Ecto neural progenitor cell (in vitro differentiated cells): ENCODE data around the gene FYCO1.

ENCODE experiments used
- DNase-seq: peaks from one replicate; pipeline ENCODE4 v3.0.0-alpha.2; 2018; ENCODE audit warnings: low spot score

FYCO1 gene

DNA sequence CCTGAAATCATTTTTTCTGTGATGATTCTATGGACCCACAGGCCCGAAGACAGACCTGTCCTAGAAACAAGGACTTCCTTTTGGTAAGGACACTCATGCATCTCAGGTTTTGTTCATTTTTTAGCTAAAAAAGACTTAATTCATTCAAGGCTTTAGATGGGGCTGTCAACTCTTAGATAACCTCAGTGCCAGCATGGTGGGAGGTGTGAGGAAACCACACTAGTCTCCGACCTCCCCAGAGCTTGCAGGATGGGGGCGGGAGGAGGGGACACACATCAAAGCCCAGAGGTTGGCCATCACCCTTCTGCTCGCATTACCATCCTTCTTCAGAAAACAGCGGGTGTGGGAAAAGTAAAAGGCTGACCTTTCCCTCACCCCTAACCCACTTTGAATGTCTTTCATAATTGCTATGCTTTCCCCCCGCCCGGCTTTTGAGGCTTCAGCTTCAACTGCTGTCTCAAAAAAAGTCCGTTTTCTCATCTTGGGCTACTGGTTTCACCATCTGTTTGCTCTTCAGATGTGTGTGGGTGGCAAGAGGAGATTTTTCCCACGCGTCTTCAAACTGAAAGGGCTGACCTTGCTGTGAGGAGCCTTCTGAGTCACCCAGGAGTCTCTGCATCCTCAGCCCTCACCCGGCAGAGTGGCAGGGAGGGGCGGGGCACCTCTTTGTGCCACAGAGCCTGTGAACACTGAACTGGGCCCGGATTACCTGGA, 79.9 kb downstream of the FYCO1 start:
- DNase-seq, result no peak

DNA sequence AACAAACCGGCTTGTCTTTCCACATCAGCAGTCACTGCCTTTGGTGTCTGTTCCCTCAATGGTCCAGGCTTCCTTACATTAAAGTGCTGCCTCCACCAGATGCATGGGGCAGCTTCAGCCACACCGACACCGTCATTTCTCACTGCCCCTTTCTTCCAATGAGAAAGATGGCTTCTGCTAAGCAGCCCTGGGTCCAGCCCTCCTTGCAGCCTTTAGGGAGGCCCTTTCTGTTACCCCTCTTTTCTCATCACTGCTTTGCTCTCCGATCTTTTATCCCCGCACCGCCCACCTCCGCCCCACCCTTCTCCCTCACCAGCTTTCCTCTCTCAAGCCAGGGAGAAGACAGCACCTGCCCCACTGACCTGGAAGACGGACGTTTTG, 80.6 kb downstream of the FYCO1 start:
- DNase-seq, result no peak

DNA sequence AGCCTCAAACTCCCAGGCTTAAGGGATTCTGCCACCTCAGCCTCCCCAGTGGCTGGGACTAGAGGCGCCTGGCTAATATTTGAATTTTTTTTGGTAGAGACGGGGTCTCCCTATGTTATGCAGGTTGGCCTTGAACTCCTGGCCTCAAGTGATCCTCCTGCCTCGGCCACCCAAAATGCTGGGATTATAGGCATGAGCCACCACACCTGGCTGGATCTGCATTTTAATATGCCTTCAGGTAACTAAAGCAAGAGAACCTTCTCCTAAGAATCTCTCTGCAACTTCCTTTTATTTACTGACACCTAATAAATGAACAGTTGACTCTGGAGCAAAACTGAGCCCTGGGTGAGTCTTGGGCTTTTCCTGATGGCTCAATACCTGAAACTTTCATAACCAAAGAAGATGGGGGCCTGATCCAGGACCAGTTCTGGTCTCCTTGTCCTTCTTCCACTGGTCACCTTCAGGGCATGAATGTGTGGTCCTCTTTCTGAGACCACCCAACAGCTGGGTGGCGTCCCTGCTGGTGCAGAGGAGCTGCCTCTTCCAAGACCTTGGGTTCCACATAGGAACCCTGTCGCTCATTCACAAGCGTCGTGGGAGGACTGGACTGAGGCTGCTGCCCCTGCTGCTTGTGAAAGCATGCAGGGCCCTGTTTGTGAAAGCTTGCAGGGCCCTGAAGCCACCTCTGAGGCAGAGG, 81.1 kb downstream of the FYCO1 start:
- no peak for DNase-seq

DNA sequence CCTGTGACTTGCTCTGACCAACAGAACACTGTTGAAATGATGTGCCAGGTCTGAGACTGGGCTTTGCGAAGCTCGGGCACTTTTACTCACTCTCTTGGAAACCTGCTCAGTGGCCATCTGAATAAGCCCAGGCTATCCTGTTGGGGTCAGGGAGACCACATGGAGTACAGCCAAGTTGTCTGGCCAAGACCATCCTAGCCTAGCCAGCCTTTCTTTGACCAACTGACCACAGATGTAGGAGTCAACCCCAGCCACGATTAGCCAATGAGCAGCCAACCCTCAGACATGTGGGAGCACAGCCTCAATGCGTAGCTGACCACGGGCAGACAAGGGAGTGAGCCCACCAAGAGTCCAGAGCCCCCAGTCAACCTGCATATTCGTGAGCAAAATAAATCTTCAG, 83.2 kb downstream of the FYCO1 start:
- DNase-seq, result no peak

DNA sequence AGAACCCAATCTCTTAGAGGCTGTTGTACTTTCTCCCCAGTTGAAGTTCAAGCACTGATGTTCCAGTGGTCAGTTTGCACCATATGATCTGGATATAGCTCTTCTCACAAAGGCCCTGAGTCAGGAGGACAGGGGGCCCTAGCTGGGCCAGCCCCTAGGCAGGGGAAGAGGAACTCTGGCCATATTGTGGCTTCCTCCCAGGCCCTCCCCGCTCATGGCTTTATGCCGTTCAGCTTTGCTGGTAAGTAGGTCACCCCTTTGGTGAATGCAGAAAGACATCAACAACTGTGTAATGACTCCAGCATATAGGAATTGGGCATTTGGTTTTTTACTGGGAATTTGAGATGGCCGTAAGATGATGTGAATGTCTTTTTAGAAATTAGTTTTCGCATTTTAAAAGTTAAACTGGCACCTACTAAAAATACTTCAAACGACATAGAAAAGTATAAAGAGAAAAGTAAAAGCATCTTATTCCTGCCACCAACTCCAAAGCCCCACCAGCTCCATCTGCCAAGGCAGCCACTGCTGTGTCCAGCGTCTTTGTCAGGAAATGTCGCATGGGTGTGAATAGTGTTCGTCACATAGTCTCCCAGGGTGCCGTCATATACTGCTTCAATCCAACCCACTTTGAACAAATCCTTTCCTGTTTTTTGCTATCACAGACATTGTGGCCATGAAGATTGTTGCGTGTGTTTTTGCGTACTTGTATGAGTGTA, 84.0 kb downstream of the FYCO1 start:
- no peak for DNase-seq

DNA sequence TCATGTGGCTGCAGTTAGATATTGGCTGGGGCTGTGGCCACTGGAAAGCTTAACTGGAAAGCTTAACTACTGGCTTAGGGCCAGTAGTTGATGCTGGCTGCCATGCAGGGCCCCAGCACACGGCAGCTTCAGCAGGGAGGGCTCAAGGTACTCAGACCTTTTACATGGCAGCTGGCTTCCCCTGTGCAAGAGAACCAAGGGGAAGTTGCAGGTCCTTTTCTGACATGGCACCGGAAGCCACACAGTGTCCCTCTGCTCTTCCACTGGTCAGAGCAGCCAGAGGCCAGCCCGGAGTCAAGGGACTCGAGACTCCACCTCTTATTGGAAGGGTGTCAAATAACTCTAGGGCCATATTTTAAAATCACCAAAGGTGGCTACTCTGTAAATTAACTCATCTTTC, 84.7 kb downstream of the FYCO1 start:
- no peak for DNase-seq

DNA sequence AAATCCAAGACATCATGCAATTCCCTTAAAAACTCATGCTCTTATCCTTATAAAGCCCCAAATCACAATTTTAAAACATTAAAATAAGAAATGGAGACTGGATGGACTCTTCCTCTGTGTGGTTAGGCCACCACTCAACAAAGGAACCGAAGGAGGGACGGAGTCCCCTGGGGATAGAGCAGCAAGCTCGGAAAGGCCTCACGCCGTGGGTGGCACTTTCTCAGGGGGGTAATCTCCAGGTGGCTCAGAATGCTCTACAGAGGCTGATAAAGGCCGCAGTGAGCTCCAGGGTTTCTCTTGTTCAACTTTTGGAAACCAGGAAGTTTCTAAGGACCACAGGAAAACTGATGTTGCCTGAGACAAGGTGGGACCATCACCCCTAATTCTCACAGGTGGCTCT, 86.1 kb downstream of the FYCO1 start:
- DNase-seq, result no peak

DNA sequence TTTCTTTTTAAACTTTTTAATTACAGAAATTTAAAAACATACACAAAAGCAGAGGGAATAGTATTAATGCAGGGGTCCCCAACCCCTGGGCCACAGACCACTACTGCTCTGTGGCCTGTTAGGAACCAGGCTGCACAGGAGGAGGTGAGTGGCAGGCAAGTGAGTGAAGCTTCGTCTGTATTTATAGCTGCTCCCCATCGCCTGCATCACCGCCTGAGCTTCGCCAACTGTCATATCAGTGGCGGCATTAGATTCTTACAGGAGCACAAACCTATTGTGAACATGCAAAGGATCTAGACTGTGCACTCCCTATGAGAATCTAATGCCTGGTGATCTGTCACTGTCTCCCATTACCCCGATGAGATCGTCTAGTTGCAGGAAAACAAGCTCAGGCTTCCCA, 86.9 kb downstream of the FYCO1 start:
- DNase-seq, result no peak

DNA sequence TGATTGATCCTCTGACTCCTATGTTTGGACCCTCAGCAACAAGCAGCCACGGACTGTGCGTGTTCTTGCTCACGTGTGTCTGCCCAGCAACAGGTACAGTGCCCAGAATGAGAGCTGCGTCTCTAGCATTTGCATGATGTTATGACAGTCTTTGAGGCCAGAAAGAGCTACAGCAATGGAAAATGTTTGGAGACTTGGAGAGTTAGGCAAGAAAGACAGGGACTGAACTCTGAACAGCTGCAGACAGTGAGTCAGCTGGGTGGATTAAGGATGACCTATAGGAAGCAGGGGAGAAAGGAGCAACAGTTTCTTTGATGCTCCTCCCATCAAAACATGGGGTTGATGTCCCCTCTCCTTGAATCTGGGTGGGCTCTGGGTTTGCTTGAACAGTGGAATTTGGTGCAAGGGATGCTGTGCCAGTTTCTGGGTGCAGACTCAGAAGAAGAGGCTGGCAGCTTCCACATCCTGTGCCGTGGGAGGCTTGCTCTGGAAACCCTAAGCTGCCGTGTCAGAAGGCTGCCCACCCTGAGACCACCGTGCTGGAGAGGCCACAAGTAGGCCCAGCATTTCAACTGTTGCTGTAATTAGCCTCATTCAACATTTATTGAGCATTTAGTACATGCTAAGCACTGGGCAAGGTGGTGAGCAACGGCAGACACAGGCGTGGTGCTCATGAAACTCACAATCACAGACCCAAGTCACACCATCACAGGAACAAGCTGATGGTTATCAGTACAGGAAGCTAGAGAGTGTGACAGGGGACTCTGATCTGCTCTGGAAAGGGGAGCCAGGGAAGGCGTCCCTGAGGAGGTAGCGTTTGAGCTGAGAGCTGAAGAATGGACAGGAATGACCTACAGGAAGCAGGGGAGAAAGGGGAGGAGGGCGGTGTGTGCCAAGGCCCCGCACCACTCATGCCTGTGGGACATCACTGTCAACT, 87.6 kb downstream of the FYCO1 start:
- DNase-seq, result no peak

DNA sequence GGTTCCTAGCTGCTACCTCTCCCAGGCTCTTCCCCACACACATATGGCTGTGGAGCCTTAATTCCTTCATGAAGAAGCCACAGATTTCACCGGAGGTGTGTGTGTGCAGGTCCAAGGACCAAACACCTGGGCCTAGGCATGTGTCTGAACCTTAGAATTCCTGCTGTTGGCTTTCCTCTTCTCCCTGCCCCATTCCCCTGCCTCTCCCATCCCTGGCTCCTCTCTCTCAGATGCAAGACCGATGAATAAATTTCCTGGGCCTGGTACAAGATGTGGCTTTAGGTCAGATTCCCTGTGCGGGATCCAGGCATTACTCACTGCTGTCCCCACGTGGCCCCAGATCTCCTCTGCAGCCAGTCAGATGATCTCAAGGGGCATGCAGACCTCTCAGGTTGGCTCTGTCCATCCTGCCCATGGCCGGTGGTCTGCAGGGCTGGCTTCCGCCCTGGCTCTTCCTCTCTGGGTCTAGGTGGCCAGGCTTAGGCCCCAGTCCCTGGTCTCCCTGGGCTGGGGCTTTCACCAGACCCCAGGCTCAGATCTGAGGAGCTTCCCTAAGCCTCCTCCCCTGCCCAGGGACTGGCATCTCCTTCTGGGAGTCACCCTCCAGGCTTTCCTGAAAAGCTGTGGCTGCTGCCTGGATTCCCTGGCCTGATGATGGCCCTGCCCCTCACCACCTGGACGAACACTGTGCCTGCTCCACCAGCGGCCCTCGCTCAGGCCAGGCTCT, 88.8 kb downstream of the FYCO1 start:
- DNase-seq, result no peak

DNA sequence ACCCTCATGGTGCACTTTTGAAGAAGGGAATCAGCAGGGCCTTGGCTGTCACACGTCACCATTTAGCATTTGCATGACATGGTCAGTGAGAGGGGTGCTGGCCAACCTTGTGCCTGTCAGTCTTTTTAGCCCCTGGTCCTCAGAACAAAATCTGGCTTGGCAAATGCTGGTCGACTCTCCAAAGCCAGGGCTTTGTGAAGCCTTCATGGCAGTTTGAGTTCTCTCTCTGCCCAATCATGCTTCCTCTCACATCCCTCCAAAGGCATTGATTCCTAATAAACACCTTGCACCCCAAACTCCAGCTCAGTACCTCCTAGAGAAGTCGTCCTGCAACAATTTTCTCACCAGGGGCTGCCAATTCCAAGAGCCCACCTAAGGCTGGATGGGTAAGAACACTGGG, 89.9 kb downstream of the FYCO1 start:
- no peak for DNase-seq

DNA sequence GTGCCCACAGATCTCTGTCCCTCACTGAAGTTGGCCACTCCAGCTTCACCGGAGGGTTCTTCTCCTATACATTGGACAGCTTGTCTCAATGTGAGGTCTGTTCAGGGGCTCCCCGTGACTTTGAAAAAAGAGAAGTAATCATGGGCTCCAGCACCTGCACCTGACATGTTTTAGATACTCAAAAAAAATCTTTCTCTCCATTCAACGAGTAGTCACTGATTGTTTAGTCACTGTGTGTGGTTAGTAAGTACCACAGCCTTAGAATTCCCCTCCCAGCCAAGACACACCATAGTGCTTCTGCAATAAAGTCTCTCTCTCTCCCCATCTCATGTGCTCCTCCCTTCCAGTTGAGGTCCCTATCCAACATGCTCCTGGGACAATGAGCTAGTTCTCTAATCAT, 90.7 kb downstream of the FYCO1 start:
- DNase-seq, result no peak

DNA sequence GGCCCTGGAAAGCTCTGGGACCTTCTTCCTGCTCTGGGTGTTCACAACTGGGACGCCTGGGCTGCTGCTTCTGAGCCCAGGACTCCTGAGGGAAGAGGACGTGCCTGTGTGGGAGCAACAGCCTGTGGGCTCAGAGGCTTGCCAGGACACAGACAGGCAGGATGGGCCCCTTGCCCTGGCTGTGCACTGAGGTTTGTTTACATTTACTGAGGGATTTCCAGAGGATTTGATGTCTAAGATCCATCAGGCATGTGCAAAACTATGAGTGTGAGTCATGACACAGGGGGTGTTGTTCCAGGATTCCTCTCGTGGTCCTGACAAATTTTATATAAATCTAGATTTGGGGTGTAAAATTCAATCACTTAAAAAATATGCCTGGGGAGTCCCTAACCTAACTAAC, 98.7 kb downstream of the FYCO1 start:
- no peak for DNase-seq

DNA sequence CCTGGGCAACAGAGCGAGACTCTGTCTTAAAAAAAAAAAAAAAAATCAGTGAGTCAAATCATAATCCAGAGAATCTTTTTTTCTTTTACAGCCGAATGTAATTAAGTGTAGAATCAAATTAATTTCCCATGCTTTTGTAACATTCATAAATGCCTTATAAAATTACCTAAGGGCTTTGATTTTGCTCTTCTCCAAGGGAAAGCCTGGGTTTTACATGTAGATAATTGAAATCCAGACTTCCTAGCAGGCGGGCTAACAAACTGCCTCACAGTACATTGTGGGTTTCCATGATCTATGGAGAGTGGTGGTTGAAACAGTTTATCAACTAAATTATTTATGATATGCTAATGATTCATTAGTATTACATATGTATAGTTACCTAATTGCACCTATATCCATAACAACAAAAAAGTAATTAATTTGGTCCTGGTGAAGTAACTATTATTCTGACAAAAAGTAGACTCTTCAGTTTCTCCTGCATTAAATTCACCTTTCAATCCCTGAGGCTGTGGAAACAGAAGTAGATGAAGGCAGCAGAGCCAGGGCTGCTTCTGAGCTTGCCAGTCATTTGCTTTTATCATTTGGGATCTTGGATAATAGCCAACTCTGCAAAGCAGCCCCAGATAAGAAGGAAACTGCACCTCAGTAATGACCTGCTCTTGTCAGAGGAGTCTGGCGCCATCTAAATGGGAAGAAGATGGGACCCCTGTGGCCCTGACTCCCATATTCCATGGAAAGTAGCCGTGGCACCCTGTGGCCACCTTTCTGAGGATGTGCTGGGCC, 99.7 kb downstream of the FYCO1 start:
- no peak for DNase-seq

DNA sequence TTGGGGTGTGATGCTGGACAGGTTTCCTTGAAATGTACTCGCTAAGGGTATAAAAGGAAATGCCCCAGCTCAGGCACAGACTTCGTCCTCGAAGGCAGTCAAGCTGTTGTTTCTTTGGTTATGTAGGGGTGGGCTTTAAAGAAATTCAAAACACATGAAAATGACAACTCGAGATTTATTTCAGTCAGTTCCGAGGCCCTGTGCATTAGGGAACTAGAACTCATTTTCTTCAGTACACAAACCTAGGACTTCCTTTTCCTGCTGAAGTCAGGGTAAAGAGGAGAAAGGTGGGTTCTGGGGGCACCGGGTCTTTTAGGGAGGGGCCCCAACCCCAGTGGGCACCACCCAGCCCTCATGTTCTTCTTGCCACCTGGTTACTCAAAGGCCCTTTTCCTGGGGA, 101.6 kb downstream of the FYCO1 start:
- no peak for DNase-seq

DNA sequence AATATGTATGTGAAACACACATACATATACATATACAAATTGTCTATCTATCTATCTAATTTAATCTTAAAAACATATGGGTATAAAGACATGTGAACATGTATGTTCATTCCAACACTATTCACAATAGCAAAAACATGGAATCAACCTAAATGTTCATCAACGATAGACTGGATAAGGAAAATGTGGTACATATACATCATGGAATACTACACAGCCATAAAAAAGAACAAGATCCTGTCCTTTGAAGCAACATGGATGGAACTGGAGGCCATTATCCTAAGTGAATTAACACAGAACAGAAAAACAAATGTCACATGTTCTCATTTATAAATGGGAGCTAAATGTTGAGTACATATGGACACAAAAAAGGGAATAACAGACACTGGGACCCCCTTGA, 103.5 kb downstream of the FYCO1 start:
- no peak for DNase-seq

DNA sequence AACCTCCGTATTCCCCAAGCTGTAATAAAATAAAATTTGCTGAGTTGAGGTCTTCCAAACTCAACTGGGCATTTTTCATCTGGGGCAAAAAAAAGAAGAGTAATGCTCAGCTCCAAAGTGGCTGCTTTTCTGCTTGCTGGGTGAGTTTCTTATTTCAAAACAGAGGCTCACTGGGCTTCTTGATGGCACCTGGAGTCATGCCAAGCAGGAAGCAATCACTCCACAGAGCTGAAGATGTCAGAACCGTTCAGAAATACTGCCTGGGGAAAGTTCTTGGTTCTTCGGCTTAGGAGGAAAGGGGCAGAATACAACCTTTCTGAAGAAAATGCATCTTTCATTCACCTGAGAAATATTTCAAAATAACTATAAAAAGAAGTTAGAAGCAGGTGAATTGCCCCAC, 105.2 kb downstream of the FYCO1 start:
- DNase-seq, result no peak

DNA sequence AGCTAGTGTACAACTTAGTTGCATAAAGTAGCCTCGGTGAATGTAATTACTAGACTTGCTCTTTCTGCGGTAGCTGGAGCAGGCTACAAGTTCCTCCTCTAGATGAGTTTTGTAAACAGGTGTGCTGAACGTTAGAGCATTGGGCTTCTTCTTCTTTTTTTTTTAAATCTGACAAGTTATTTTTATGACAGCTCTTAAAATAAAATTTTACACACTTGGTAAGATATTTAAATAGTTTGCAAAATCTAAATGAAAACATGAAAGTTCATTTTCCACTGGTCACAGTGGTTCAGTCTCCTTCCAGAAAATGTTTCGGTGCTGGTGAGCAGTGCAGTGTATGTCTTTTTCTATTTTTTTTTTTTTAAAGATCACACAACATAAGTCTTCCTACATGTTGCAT, 106.3 kb downstream of the FYCO1 start:
- no peak for DNase-seq

DNA sequence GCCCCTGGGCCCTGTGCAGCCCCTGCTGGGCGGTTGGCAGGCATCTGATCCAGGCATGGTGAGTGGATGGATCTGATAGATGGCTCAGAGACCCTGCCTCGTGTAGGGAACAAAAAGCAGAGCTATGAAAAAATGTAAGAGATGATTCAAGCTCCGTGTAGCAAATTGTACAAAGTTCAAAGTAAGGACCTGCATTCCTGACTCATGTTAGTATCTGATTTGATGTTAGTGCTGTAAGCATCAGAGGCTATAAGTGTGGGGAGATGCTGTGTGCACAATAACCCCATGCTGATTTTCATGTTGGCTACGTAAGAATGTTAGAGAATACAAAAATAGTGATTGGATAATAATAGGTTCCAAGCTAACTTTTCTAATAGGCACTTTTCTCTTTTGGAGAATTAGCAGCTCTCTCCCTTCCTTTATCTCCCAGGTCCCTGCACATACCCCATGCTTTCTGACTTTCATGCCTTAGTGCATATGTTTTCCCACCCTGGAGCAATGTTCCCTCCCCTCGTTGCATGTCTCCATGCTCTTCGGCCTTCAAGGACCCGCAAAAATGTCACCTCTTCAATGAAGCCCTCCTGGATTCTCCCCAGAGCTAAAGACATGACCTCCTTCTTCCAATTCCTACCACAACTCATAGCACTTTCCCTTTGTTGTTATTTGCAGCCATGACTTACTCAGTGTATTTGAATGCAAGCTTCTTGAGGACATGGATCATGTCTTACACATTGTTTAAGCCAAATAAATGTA, 107.7 kb downstream of the FYCO1 start:
- no peak for DNase-seq

DNA sequence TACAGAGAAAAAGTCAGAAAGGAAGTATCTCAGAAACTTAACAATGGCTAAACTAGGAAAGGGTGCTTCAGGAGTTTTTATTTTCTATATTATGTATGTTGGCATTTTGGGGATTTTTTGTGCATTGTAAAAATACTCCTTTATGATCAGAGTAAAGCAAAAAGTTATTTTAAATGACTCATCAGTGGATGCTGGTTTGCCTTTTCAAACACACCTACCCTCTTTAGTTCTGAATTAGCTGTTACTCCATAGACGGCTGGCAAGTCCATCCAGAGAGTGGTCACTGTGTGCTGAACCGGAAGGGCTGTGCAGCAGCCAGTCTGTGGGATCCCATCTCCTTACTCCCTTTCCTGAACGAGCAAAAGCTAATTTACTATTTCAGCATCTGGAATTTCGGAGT, 108.3 kb downstream of the FYCO1 start:
- DNase-seq, result no peak
